ENCODE data around the gene RPUSD3. TPM values are rescaled to one million over a fixed set of nuclear protein-coding genes. Genes with fewer than 3 reads are reported as not detected.
"Not testable (repeated sequence)": the region's sequence is repeated elsewhere in the genome, so short reads cannot be mapped to it uniquely, and the experiment has no call there.

The RPUSD3 gene
- total and polyA plus RNA-seq, 11 donors = 25.8 to 68.6 (median 35.6) TPM

GRCh38 chr3:9852528-9852927 lies 8.7 kb upstream of the RPUSD3 start:
- H3K27ac ChIP-seq = no peak overlapping the region
- no peaks in the 10 kb centered on the region for H3K36me3 ChIP-seq
- ATAC-seq = no peak
- H3K27me3 ChIP-seq = no peaks in the 10 kb centered on the region
- H3K4me1 ChIP-seq = no peaks in the 10 kb centered on the region
- intact Hi-C loops (cut with DNase I) = loop anchor here in 1 of 10 donors (5.0 kb wide), 1 partner anchor 60 kb away; no protein-coding TSS in a partner anchor
- TF ChIP-seq POLR2A (IDR thresholded peaks at IDR 0.05) (no peak), CTCF (IDR thresholded peaks at IDR 0.05) (no peak)
- WGBS, 4 donors = 93 to 98% (median 94%) methylated on average over 6 of the region's 6 CpGs
- no peak for DNase-seq
- H3K9me3 ChIP-seq = no peaks in the 10 kb centered on the region
- no peak overlapping the region for H3K4me3 ChIP-seq

GRCh38 chr3:9851926-9852325 lies 8.1 kb upstream of the RPUSD3 start:
- not testable (repeated sequence) for ATAC-seq, H3K4me3 ChIP-seq, H3K27me3 ChIP-seq, H3K4me1 ChIP-seq, H3K27ac ChIP-seq, H3K9me3 ChIP-seq, H3K36me3 ChIP-seq, DNase-seq
- intact Hi-C loops (cut with DNase I) = loop anchor here in 1 of 10 donors (5.0 kb wide), 1 partner anchor 60 kb away; no protein-coding TSS in a partner anchor
- WGBS, 4 donors = 52 to 69% (median 58%) methylated on average over 6 of the region's 6 CpGs

DNA sequence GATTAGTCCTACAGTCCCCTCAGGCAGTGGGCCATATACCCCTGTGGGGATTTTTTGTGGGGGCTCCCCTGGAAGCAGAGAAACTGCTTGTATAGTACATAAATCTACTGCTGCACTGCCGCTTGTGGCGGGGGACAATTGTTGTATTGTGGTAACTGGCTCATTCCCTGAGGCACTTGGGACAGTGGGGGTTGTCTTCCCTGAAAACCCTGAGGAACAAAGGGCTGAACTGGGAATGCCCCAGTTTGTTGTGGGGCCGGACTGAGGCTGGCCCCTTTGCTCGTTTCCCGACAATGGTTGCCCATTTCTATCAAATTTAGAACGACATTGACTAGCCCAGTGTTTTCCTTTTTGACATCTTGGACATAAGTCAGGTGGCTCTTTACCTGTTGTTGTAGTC lies 7.6 kb upstream of the RPUSD3 start:
- 85 to 92% (median 89%) methylated on average over 6 of the region's 6 CpGs for WGBS, 4 donors
- not testable (repeated sequence) for H3K36me3 ChIP-seq, H3K9me3 ChIP-seq, DNase-seq, H3K4me1 ChIP-seq, H3K27ac ChIP-seq, H3K4me3 ChIP-seq, H3K27me3 ChIP-seq, ATAC-seq
- intact Hi-C loops (cut with DNase I) = loop anchor here in 1 of 10 donors (5.0 kb wide), 1 partner anchor 61 kb away; no protein-coding TSS in a partner anchor

- not testable (repeated sequence) for H3K4me3 ChIP-seq, H3K9me3 ChIP-seq, DNase-seq, H3K27ac ChIP-seq, H3K36me3 ChIP-seq, H3K27me3 ChIP-seq, ATAC-seq, H3K4me1 ChIP-seq
- 38 to 44% (median 43%) methylated on average over 4 of the region's 4 CpGs for WGBS, 4 donors
- intact Hi-C loops (cut with DNase I) = loop anchor here in 2 of 10 donors (10.0 kb wide), 2 partner anchors 54 to 66 kb away; partner anchors contain the start of genes ARPC4 (in 1 of the 2), IL17RC (in 1 of the 2) and TADA3 (in 1 of the 2)
- peak; percentile 35 to 68 (median 49) for TF ChIP-seq CTCF (IDR thresholded peaks at IDR 0.05)
These were observed 5.1 kb upstream of the RPUSD3 start for GRCh38 chr3:9848860-9849259.

DNA sequence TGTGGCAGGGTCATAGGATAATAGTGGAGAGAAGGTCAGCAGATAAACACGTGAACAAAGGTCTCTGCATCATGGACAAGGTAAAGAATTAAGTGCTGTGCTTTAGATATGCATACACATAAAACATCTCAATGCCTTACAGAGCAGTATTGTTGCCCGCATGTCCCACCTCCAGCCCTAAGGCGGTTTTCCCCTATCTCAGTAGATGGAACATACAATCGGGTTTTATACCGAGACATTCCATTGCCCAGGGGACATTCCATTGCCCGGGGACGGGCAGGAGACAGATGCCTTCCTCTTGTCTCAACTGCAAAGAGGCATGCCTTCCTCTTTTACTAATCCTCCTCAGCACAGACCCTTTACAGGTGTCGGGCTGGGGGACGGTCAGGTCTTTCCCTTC lies 4.1 kb upstream of the RPUSD3 start:
- H3K4me1 ChIP-seq = peaks cover 0 to 14% (median 4%) of the 10 kb centered on the region in 12 donors
- intact Hi-C loops (cut with DNase I) = loop anchor here in 2 of 10 donors (10.0 kb wide), 2 partner anchors 53 to 67 kb away; partner anchors contain the start of genes ARPC4 (in 1 of the 2), IL17RC (in 1 of the 2) and TADA3 (in 1 of the 2)
- WGBS, 4 donors = 51 to 59% (median 54%) methylated on average over 9 of the region's 9 CpGs

More for the DNA sequence above, 4.1 kb upstream of the RPUSD3 start:
- H3K9me3 ChIP-seq, ATAC-seq, H3K36me3 ChIP-seq, H3K4me3 ChIP-seq, DNase-seq, H3K27me3 ChIP-seq, H3K27ac ChIP-seq: not testable (repeated sequence)
